ENCODE results near the gene PLA2R1. TPM values are rescaled to one million over a fixed set of nuclear protein-coding genes. Genes with fewer than 3 reads are reported as not detected.

PLA2R1 gene
- total RNA-seq, 2 experiments from 2014 or later, result not detected

- Mint-ChIP-seq H3K4me1 (ENCODE audit: low read depth) (no peaks in the 10 kb centered on the region), H3K27ac (no peak overlapping the region), H3K9me3 (ENCODE audit: insufficient read depth) (no peaks in the 10 kb centered on the region), H3K27me3 (ENCODE audit: low read depth) (peaks cover 13% of the 10 kb centered on the region), H3K4me3 (no peak overlapping the region), H3K36me3 (ENCODE audit: low read depth) (no peaks in the 10 kb centered on the region)
- DNase-seq (no peak), ATAC-seq (no peak)
- ChIA-PET POLR2A (no interaction called here), CTCF (no interaction called here)
These were observed 46.7 kb downstream of the PLA2R1 start for GRCh38 chr2:160015746-160016145.

GRCh38 chr2:160014227-160014626, 48.2 kb downstream of the PLA2R1 start:
- Mint-ChIP-seq H3K27ac (no peak overlapping the region), H3K4me3 (no peak overlapping the region), H3K36me3 (ENCODE audit: low read depth) (no peaks in the 10 kb centered on the region), H3K4me1 (ENCODE audit: low read depth) (no peaks in the 10 kb centered on the region), H3K27me3 (ENCODE audit: low read depth) (peaks cover 15% of the 10 kb centered on the region), H3K9me3 (ENCODE audit: insufficient read depth) (no peaks in the 10 kb centered on the region)
- DNase-seq, result no peak
- ChIA-PET CTCF (no interaction called here), POLR2A (no interaction called here)
- ATAC-seq, result no peak

GRCh38 chr2:160010361-160011145, 51.9 kb downstream of the PLA2R1 start:
- Mint-ChIP-seq H3K9me3 (ENCODE audit: insufficient read depth) (no peaks in the 10 kb centered on the region), H3K36me3 (ENCODE audit: low read depth) (no peaks in the 10 kb centered on the region), H3K4me3 (no peak overlapping the region), H3K27ac (no peak overlapping the region), H3K4me1 (ENCODE audit: low read depth) (no peaks in the 10 kb centered on the region), H3K27me3 (ENCODE audit: low read depth) (peaks cover 15% of the 10 kb centered on the region)
- DNase-seq (no peak), ATAC-seq (no peak)
- ChIA-PET POLR2A (no interaction called here), CTCF (no interaction called here)

- DNase-seq, result no peak
These were observed 55.3 kb downstream of the PLA2R1 start for GRCh38 chr2:160007111-160007510.

GRCh38 chr2:160006475-160006874, 55.9 kb downstream of the PLA2R1 start:
- Mint-ChIP-seq H3K9me3 (ENCODE audit: insufficient read depth) (no peaks in the 10 kb centered on the region), H3K27ac (no peak overlapping the region), H3K27me3 (ENCODE audit: low read depth) (peaks cover 5% of the 10 kb centered on the region), H3K4me1 (ENCODE audit: low read depth) (no peaks in the 10 kb centered on the region), H3K36me3 (ENCODE audit: low read depth) (no peaks in the 10 kb centered on the region), H3K4me3 (no peak overlapping the region)
- CTCF ChIA-PET, result no interaction called here
- no peak for DNase-seq
- ATAC-seq, result no peak
- POLR2A ChIA-PET, result no interaction called here

More at GRCh38 chr2:160007111-160007510, 55.3 kb downstream of the PLA2R1 start:
- no peak for ATAC-seq
- Mint-ChIP-seq H3K4me1 (ENCODE audit: low read depth) (no peaks in the 10 kb centered on the region), H3K27me3 (ENCODE audit: low read depth) (peaks cover 9% of the 10 kb centered on the region), H3K27ac (no peak overlapping the region), H3K9me3 (ENCODE audit: insufficient read depth) (no peaks in the 10 kb centered on the region), H3K4me3 (no peak overlapping the region), H3K36me3 (ENCODE audit: low read depth) (no peaks in the 10 kb centered on the region)
- CTCF ChIA-PET, result no interaction called here
- POLR2A ChIA-PET, result no interaction called here

GRCh38 chr2:160005908-160006307, 56.5 kb downstream of the PLA2R1 start:
- DNase-seq, result no peak
- no peak for ATAC-seq
- H3K9me3 Mint-ChIP-seq (ENCODE audit: insufficient read depth), result no peaks in the 10 kb centered on the region
- peaks cover 5% of the 10 kb centered on the region for H3K27me3 Mint-ChIP-seq (ENCODE audit: low read depth)
- H3K4me3 Mint-ChIP-seq, result no peak overlapping the region
- H3K36me3 Mint-ChIP-seq (ENCODE audit: low read depth), result no peaks in the 10 kb centered on the region
- no peak overlapping the region for H3K27ac Mint-ChIP-seq
- CTCF ChIA-PET, result no interaction called here
- H3K4me1 Mint-ChIP-seq (ENCODE audit: low read depth), result no peaks in the 10 kb centered on the region
- POLR2A ChIA-PET, result no interaction called here

GRCh38 chr2:160005476-160005875, 56.9 kb downstream of the PLA2R1 start:
- H3K4me1 Mint-ChIP-seq (ENCODE audit: low read depth), result no peaks in the 10 kb centered on the region
- no peaks in the 10 kb centered on the region for H3K36me3 Mint-ChIP-seq (ENCODE audit: low read depth)
- CTCF ChIA-PET, result no interaction called here

GRCh38 chr2:159998961-159999360, 63.5 kb downstream of the PLA2R1 start:
- POLR2A ChIA-PET, result no interaction called here
- H3K27ac Mint-ChIP-seq, result no peak overlapping the region

More at GRCh38 chr2:160005476-160005875, 56.9 kb downstream of the PLA2R1 start:
- DNase-seq (no peak), ATAC-seq (no peak)
- Mint-ChIP-seq H3K27me3 (ENCODE audit: low read depth) (peaks cover 5% of the 10 kb centered on the region), H3K4me3 (no peak overlapping the region), H3K27ac (no peak overlapping the region), H3K9me3 (ENCODE audit: insufficient read depth) (no peaks in the 10 kb centered on the region)
- POLR2A ChIA-PET, result no interaction called here

GRCh38 chr2:159998243-159998642, 64.2 kb downstream of the PLA2R1 start:
- no peaks in the 10 kb centered on the region for H3K36me3 Mint-ChIP-seq (ENCODE audit: low read depth)
- DNase-seq (no peak), ATAC-seq (no peak)
- H3K27me3 Mint-ChIP-seq (ENCODE audit: low read depth), result peaks cover 17% of the 10 kb centered on the region
- H3K9me3 Mint-ChIP-seq (ENCODE audit: insufficient read depth), result no peaks in the 10 kb centered on the region
- CTCF ChIA-PET, result no interaction called here
- POLR2A ChIA-PET, result no interaction called here
- H3K4me1 Mint-ChIP-seq (ENCODE audit: low read depth), result no peaks in the 10 kb centered on the region
- no peak overlapping the region for H3K27ac Mint-ChIP-seq
- H3K4me3 Mint-ChIP-seq, result no peak overlapping the region

More at GRCh38 chr2:159998961-159999360, 63.5 kb downstream of the PLA2R1 start:
- ATAC-seq (no peak), DNase-seq (no peak)
- Mint-ChIP-seq H3K4me1 (ENCODE audit: low read depth) (no peaks in the 10 kb centered on the region), H3K4me3 (no peak overlapping the region), H3K9me3 (ENCODE audit: insufficient read depth) (no peaks in the 10 kb centered on the region), H3K36me3 (ENCODE audit: low read depth) (no peaks in the 10 kb centered on the region), H3K27me3 (ENCODE audit: low read depth) (peaks cover 14% of the 10 kb centered on the region)
- CTCF ChIA-PET, result no interaction called here

GRCh38 chr2:159996792-159997546, 65.4 kb downstream of the PLA2R1 start:
- ATAC-seq (no peak), DNase-seq (no peak)
- Mint-ChIP-seq H3K27me3 (ENCODE audit: low read depth) (peaks cover 17% of the 10 kb centered on the region), H3K4me3 (no peak overlapping the region), H3K27ac (no peak overlapping the region), H3K4me1 (ENCODE audit: low read depth) (no peaks in the 10 kb centered on the region), H3K36me3 (ENCODE audit: low read depth) (no peaks in the 10 kb centered on the region), H3K9me3 (ENCODE audit: insufficient read depth) (no peaks in the 10 kb centered on the region)
- POLR2A ChIA-PET, result no interaction called here
- CTCF ChIA-PET, result no interaction called here

GRCh38 chr2:159995038-159995437, 67.4 kb downstream of the PLA2R1 start:
- H3K4me1 Mint-ChIP-seq (ENCODE audit: low read depth), result no peaks in the 10 kb centered on the region
- peaks cover 20% of the 10 kb centered on the region for H3K27me3 Mint-ChIP-seq (ENCODE audit: low read depth)
- no peak overlapping the region for H3K27ac Mint-ChIP-seq
- H3K4me3 Mint-ChIP-seq, result no peak overlapping the region
- ChIA-PET POLR2A (no interaction called here), CTCF (no interaction called here)
- no peaks in the 10 kb centered on the region for H3K9me3 Mint-ChIP-seq (ENCODE audit: insufficient read depth)
- no peak for ATAC-seq
- no peak for DNase-seq
- H3K36me3 Mint-ChIP-seq (ENCODE audit: low read depth), result no peaks in the 10 kb centered on the region

GRCh38 chr2:159989249-159989648, 73.2 kb downstream of the PLA2R1 start:
- Mint-ChIP-seq H3K36me3 (ENCODE audit: low read depth) (no peaks in the 10 kb centered on the region), H3K4me1 (ENCODE audit: low read depth) (no peaks in the 10 kb centered on the region), H3K4me3 (no peak overlapping the region), H3K27ac (no peak overlapping the region), H3K27me3 (ENCODE audit: low read depth) (peaks cover 16% of the 10 kb centered on the region), H3K9me3 (ENCODE audit: insufficient read depth) (no peaks in the 10 kb centered on the region)
- ChIA-PET POLR2A (no interaction called here), CTCF (interaction anchor here (0.8 kb wide), 1 partner anchor 279 kb away, joined by 3 read pairs; no protein-coding TSS in a partner anchor)
- DNase-seq, result no peak
- ATAC-seq, result no peak

Measured in activated CD8-positive, alpha-beta T cell treated with anti-CD3 and anti-CD28 coated beads, Interleukin-2, amount 10 ng/mL, durations not matched to agents 7 days and 5 days (primary cell).